GM10847 (cell line): Measurements from ENCODE around the gene TESK2.

Source experiments
- POLR2A ChIP-seq: IDR thresholded peaks from 2 replicates; pipeline ENCODE4 v1.6.1; 2011; ENCODE audit not compliant: insufficient read length; ENCODE audit errors: extremely low read depth

Gene TESK2, protein sequence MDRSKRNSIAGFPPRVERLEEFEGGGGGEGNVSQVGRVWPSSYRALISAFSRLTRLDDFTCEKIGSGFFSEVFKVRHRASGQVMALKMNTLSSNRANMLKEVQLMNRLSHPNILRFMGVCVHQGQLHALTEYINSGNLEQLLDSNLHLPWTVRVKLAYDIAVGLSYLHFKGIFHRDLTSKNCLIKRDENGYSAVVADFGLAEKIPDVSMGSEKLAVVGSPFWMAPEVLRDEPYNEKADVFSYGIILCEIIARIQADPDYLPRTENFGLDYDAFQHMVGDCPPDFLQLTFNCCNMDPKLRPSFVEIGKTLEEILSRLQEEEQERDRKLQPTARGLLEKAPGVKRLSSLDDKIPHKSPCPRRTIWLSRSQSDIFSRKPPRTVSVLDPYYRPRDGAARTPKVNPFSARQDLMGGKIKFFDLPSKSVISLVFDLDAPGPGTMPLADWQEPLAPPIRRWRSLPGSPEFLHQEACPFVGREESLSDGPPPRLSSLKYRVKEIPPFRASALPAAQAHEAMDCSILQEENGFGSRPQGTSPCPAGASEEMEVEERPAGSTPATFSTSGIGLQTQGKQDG

DNA sequence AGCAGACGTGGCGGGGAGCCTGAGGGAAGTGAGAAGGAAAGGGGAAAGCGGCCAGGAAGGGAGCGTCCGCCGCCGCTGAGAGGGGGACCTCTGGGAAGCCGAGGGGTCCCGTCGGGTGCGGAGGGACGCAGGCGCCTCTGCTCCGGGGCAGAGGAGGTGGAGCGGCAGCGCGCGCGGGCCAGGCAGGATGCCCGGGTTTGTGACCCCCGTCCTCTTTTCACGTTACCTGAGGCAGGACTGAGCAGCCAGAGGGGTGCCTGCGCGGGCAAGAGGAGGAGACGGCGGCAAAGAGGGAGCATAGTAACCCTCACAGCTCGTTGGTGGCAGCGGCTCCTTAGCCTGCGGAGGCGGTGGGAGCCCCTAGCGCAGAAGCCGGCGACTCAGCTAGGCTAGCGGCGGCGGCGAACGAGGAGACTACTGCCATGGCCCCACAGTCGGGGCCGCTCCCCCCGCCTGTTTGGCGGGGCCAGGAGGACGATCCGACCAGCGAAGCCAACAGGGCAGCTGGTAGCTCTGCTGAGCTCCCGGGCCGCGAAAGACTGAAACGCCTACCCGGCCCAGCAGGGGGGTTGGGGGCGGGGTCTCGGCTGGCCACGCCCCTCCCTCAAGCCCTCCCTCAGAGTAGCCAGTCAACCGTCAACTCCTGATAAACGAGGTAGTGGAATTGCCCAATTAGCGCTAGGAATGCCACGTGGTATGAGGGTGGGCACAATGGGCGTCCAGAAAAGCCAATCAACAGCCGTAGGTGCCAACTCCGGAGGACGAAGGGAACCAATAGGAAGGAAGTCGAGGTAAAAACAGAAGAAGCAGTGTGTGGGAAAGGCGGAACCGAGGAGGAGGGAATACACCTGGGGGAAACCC is at the start of gene TESK2:
TSS of gene TESK2 (minus strand) at position 538 of the 861 bp plus-strand sequence. CDS start 33,378 bp downstream, outside the sequence.
- TF ChIP-seq POLR2A: peak; percentile 88

DNA sequence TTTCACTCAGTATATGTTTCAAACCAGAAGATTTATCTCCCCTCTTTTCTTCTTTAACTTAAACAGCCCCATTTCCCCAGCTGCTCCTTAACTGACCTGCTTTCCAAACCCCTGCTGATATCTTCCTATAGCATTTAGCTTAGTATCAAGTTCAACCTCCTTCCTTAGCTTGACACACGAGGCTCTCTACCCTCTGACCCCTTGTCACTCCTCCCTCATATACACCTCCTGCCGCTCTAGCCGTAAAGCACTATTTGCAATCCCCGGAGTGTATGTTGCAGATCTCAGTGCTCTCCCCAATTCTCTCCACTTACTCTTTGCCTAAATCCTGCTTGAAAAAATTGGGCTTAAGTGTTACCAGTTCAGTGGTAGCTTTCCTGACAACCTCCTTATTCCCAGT is 45.9 kb upstream of the TESK2 start:
- no peak for TF ChIP-seq POLR2A

DNA sequence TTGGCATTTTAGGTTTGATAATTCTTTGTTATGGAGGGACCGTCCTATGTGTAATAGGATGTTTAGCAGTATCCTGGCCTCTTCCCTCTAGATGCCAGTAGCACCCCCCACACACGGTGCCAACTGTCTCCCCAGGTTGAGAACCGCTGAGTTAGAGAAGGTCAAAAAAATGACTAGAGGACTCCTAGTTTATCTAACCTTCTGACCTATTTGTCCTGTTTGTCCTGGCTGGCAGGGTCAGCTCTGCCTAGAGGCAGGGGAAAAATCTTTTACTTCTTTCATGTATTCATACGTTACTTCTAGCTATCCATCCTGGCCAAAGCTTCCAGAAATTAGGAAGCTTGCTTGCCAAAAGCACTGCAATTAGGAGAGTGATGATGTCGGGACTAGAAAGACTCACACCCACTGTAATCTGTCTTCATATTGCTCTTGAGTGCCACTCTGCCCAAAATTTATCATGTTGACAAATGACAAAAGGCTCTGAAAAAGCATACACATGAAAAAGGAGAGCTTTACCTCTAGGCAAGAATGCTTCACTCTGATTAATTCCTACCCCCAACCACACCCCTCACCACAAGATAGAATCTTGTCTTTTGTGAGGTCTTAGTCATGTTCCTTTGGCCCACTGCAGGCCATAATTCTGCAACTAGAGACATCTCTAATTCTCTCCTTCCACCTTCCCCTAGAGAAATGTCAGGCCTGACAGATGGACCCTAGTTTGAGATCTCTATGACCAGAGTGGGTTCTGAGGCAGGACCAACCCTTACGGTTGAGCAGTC is 45.2 kb upstream of the TESK2 start:
- TF ChIP-seq POLR2A: no peak

DNA sequence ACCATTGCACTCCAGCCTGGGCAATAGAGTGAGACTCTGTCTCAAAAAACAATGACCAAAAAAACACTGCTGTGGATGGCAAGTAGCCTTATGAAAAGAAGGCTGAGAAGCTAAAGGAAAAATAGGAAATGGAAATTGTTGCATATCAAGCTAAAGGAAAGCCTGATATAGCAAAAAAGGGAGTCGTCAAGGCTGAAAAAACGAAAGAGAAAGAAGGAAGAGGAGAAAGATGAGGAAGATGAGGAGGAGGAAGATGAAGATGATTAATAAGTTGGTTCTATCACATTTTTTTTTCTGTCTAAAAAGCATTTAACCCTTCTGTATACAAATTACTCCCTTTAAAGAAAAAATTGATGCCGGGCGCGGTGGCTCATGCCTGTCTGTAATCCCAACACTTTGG is 40.9 kb upstream of the TESK2 start:
- no peak for TF ChIP-seq POLR2A

DNA sequence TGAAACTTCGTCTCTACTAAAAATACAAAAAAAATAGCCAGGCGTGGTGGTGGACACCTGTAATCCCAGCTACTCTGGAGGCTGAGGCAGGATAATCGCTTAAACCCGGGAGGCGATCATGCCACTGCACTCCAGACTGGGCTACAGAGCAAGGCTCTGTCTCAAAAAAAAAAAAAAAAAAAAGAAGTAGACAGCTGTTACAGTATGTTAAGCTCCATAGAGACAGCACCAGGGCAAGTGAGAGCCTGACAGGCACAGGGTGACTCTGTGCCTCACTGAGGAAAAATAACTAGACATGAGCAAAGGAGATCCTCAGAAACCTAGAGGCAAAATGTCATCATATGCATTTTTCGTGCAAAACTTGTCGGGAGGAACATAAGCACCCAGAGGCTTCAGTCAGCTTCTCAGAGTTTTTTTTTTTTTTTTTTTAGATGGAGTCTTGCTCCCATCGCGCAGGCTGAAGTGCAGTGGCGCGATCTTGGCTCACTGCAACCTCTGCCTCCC is 39.7 kb upstream of the TESK2 start:
- no peak for TF ChIP-seq POLR2A

DNA sequence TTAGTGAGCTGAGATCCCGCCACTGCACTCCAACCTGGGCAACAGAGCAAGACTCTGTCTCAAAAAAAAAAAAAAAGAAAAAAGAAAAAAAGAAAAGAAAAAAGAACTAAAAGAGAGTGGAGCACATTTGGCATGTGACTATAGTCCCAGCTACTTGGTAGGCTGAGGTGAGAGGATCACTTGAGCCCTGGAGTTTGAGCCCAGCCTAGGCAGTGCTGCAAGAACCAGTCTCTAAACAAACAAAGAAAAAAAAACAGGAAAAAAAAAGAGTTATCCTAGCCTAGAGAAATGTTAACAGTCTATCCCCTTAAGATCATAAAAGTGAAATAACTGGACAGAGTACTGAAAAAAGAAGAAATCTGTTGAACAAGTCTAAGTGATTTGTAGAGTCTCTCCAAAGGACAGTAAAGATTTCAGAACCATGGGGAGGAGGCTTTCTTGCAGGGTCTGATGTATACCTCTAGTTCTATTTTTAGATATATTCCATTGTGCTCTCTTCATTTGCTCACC is 35.2 kb upstream of the TESK2 start:
- no peak for TF ChIP-seq POLR2A

DNA sequence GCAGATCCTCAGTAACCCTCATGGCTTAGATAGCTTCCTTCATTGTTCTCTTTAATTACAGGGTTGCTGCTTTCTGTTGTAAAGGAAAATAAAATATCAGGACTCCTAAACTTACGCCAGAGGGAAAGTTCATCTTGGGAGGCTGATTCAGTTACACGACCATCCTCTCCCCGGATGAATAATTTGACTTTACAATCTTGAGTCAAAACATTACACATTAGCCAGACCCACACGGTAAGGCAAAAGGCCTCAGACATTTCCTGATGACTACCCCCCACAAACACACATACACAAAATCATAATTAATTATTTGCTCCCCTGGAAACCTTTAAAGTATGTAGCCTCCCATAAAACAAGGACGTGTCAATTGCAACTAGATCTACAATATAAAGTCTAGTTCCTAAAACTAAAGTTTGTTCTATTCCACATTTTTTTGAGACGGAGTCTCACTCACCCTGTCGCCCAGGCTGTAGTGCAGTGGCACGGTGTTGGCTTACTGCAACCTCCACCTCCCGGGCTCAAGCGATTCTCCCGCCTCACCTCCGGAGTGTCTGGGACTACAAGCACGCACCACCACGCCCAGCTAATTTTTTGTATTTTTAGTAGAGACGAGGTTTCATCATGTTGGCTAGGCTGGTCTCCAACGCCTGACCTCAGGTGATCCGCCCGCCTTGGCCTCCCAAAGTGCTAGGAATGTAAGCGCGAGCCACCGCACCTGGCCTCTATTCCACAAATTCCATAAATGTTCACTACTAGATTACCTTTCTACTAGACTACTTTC is 31.6 kb upstream of the TESK2 start:
- no peak for TF ChIP-seq POLR2A

DNA sequence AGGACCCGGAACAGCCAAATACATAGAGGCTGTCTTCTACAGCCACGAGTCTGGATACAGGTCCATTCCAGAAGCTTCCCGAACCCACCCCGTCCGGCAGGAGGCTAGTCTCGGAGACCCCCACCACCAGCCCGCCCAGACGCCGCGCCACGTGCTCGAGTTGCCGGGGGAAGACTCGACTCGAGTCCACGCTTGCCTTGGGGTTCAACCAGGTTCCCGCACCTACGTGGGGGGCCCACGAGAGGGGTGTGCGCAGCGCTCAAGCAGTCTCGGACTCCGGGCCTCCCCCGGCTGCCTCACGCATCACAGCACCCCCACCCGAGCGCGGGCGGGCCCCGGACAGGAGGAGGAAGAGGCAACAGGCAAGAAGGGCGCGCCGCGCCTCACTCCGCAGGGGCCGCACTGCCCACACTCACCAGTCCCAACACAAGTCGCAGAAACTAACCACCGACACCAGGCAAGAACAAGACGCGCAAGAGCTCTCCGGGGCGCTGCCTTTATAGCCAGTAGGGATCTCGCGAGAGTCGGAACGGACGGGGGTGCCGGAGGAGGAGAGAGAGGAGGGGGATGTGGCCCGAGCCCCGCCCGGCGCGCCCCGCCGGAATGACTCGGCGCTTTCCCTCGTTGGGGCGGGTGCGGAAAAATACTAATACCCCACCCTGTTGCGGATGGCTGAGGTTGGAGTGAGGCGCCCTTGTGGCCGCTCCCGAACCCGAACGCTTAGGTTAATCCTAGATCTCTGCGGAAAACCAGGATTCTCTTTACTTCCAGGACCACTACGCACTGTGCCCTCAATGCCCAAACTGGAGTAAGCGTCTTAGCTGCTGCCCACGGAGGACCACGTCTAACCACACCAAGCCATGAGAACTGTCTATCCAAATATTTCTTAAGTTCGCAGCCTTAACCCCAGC is 30.7 kb upstream of the TESK2 start, which contains the start of gene PRDX1:
TSS of gene PRDX1 (minus strand) at position 472 of the 911 bp plus-strand sequence. CDS start 2,841 bp downstream, outside the sequence.
- TF ChIP-seq POLR2A: peak; percentile 100

DNA sequence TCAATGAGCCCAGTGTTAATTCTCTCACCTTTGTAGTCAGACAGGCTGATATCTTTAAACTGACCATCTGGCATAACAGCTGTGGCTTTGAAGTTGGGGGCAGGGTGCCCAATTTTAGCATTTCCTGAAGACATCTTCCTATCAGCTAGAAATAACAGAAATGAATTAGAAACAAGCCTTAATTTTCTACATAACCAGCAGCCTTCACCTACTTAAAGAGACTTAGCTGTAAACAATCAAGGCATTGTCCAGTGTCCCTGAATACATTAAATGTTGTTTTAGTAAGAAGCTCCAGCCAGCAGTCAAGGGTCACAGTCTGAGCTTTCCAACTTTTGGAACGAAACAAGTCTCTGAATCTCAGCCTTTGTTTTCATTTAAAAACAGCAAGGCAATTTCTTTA is 27.9 kb upstream of the TESK2 start:
- no peak for TF ChIP-seq POLR2A

DNA sequence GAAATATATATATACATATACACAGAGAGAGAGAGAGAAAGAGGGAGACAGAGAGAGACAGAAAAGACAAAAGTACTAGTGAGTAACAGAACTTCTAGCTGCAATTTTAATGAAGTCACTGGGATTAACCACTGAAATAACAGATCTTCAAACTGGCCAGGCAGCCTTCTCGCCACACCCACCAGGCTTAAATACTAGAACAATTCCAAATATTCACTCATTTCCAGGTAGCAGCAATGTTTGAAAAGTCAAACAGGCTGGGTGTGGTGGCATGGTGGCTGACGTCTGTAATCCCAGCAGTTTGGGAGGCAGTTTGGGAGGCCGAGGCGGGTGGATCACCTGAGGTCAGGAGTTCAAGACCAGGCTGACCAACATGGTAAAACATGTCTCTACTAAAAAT is 25.5 kb upstream of the TESK2 start:
- TF ChIP-seq POLR2A: no peak

DNA sequence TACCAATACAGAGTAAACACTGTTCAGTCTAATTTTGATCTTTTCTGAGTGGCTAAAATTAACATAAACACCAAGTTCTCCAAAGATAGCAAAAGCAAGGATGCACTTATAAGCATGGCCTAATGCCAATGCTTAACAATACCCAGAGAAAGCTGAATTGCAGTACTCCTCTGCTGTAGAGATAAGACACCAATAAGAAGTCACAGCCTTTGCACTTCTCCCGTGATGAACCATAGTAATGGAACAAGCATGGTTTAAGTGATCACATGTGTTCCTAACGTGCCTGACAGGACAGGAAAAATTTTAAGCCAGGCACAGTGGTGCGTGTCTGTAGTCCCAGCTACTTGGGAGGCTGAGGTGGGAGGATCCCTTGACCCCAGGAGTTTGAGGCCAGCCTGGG is 25.1 kb upstream of the TESK2 start:
- no peak for TF ChIP-seq POLR2A

DNA sequence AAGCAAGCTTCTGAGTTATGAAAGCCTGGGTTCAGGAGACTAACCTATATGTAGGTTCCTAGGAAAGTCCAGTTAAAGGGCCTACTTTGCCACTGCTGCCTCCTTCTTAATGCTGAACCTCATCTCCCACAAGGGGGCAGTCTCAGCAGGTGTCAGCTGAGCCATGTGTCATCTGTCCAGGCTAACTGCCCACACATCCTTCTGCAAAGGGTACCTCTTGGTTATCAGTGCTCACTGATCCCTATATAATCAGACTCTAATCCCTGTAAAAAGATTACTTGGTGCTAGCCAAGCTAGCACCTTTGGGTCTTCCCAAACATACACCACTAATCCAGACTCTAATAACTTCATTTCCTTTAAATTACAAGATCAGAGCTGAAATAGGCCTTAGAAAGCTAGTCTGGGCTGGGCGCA is 21.7 kb upstream of the TESK2 start:
- TF ChIP-seq POLR2A: no peak
